Karpas-422 (cell line): Measurements from ENCODE around the gene C9. TPM values are rescaled to one million over a fixed set of nuclear protein-coding genes. Genes with fewer than 3 reads are reported as not detected.
"Not testable (repeated sequence)": the region's sequence is repeated elsewhere in the genome, so short reads cannot be mapped to it uniquely, and the experiment has no call there.

Experiments used
- DNase-seq: peaks from one replicate; pipeline ENCODE4 v3.0.0-alpha.2; 2015
- H2AFZ ChIP-seq: fragments of 200-600 bp; sonication (generic); 2 replicates; pipeline ENCODE4 v1.6.1; 2014; ENCODE audit warnings: antibody characterized with exemption, low read length, mixed read lengths
- H3K27ac ChIP-seq: fragments of 200-600 bp; sonication (generic); 2 replicates; pipeline ENCODE4 v1.5.1; 2014; ENCODE audit warnings: mild to moderate bottlenecking, low read length, moderate library complexity
- H3K27me3 ChIP-seq: fragments of 200-600 bp; sonication (generic); 2 replicates; pipeline ENCODE4 v1.6.1; 2014; ENCODE audit warnings: low read length, mixed read lengths
- H3K36me3 ChIP-seq: fragments of 200-600 bp; sonication (generic); 2 replicates; pipeline ENCODE4 v1.6.1; 2014; ENCODE audit warnings: low read length, mixed read lengths; ENCODE audit not compliant: insufficient read depth
- H3K4me1 ChIP-seq: fragments of 200-600 bp; sonication (generic); 2 replicates; pipeline ENCODE4 v1.6.1; 2014; ENCODE audit warnings: mild to moderate bottlenecking, low read length, mixed read lengths
- H3K4me2 ChIP-seq: fragments of 200-600 bp; sonication (generic); 2 replicates; pipeline ENCODE4 v1.6.1; 2014; ENCODE audit warnings: low read length, low read depth, mild to moderate bottlenecking; ENCODE audit not compliant: poor library complexity, severe bottlenecking
- H3K4me3 ChIP-seq: fragments of 200-600 bp; sonication (generic); 2 replicates; pipeline ENCODE4 v1.5.1; 2014; ENCODE audit warnings: mild to moderate bottlenecking, antibody characterized with exemption, low read length, mixed read lengths
- H3K79me2 ChIP-seq: fragments of 200-600 bp; sonication (generic); 2 replicates; pipeline ENCODE4 v1.6.1; 2014; ENCODE audit warnings: mild to moderate bottlenecking, low read length, mixed read lengths
- H3K9ac ChIP-seq: fragments of 200-600 bp; sonication (generic); 2 replicates; pipeline ENCODE4 v1.6.0; 2014; ENCODE audit warnings: low read length
- H3K9me2 ChIP-seq: fragments of 200-600 bp; sonication (generic), shearing (Covaris generic); replicated peaks from 2 replicates; pipeline ENCODE4 v1.6.0; 2014; ENCODE audit warnings: mild to moderate bottlenecking, low read length, moderate library complexity; ENCODE audit not compliant: insufficient read depth
- H3K9me3 ChIP-seq: fragments of 300-700, 200-600 bp; sonication (generic); 2 replicates; pipeline ENCODE4 v1.6.1; 2014; ENCODE audit warnings: low read length, mixed read lengths
- H4K20me1 ChIP-seq: fragments of 200-600 bp; sonication (generic); 2 replicates; pipeline ENCODE4 v1.6.1; 2014; ENCODE audit warnings: mild to moderate bottlenecking, antibody characterized with exemption, low read length, low read depth; ENCODE audit not compliant: insufficient read depth
- total RNA-seq: library from RNA; depleted of rRNA; stranded (reverse); fragments of >200 nt; shearing (Covaris generic); gene quantifications from 2 replicates; pipeline ENCODE4 v1.2.3, GENCODE V29; 2014; ENCODE audit warnings: low replicate concordance; rRNA removed

C9 gene
- total RNA-seq: not detected in 2 replicates

- Histone ChIP-seq H3K27ac (no peak within 1 kb of the TSS), H3K9ac (no peak within 1 kb of the TSS), H3K79me2 (no peaks in the 10 kb centered on the region), H3K4me2 (no peak within 1 kb of the TSS), H3K27me3 (no peaks in the 10 kb centered on the region), H3K36me3 (no peaks in the 10 kb centered on the region), H2AFZ (no peak within 1 kb of the TSS), H3K4me3 (no peak within 1 kb of the TSS), H3K9me2 (no peaks in the 10 kb centered on the region), H3K9me3 (no peaks in the 10 kb centered on the region), H3K4me1 (no peaks in the 10 kb centered on the region), H4K20me1 (no peaks in the 10 kb centered on the region)
- DNase-seq: no peak
Measured at GRCh38 chr5:39364367-39364766, at the start of gene C9. Gene C9, minus strand, starts transcription at chr5:39364495. Its CDS starts 31 bp downstream, at chr5:39364464.

DNA sequence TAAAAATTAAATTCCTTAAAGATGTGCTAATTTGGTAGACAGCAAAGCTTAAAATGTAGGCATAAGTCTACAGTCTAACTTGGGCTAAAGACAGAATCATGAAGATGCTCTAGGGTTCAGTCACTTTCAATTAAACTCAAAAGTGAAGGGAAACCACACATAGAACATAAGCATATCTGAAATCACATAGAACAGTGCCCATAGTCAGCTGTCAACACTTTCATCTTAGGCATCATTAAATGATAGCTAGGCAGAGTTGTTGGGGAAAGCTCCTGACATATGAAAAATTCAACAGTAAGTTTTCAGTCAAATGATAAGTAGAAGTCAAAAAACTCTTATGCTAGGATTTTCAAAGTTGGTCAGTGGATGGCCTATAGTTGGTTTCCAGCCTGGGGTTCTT lies 49.5 kb upstream of the C9 start:
- no peaks in the 10 kb centered on the region for H3K36me3 ChIP-seq
- H3K9ac ChIP-seq: no peak overlapping the region
- no peak overlapping the region for H2AFZ ChIP-seq
- no peaks in the 10 kb centered on the region for H3K79me2 ChIP-seq
- H4K20me1 ChIP-seq: no peaks in the 10 kb centered on the region
- no peaks in the 10 kb centered on the region for H3K9me3 ChIP-seq
- H3K9me2 ChIP-seq: no peaks in the 10 kb centered on the region
- H3K4me3 ChIP-seq: no peak overlapping the region
- no peaks in the 10 kb centered on the region for H3K27me3 ChIP-seq
- no peak overlapping the region for H3K4me2 ChIP-seq
- no peak overlapping the region for H3K27ac ChIP-seq
- H3K4me1 ChIP-seq: no peaks in the 10 kb centered on the region
- no peak for DNase-seq

GRCh38 chr5:39412721-39413394 lies 48.6 kb upstream of the C9 start:
- Histone ChIP-seq H3K36me3 (no peaks in the 10 kb centered on the region), H3K9me2 (no peaks in the 10 kb centered on the region), H3K27me3 (no peaks in the 10 kb centered on the region), H3K27ac (no peak overlapping the region), H3K4me3 (no peak overlapping the region), H3K9ac (no peak overlapping the region), H3K9me3 (no peaks in the 10 kb centered on the region), H4K20me1 (no peaks in the 10 kb centered on the region), H3K79me2 (no peaks in the 10 kb centered on the region), H3K4me2 (no peak overlapping the region), H3K4me1 (no peaks in the 10 kb centered on the region), H2AFZ (no peak overlapping the region)
- DNase-seq: no peak

GRCh38 chr5:39411985-39412384 lies 47.7 kb upstream of the C9 start:
- no peak for DNase-seq
- no peaks in the 10 kb centered on the region for H3K4me1 ChIP-seq
- H3K27ac ChIP-seq: no peak overlapping the region
- H3K9me3 ChIP-seq: no peaks in the 10 kb centered on the region
- H3K4me3 ChIP-seq: no peak overlapping the region
- no peak overlapping the region for H3K4me2 ChIP-seq
- H2AFZ ChIP-seq: no peak overlapping the region
- no peaks in the 10 kb centered on the region for H3K27me3 ChIP-seq
- H4K20me1 ChIP-seq: no peaks in the 10 kb centered on the region
- no peaks in the 10 kb centered on the region for H3K79me2 ChIP-seq
- H3K36me3 ChIP-seq: no peaks in the 10 kb centered on the region
- no peaks in the 10 kb centered on the region for H3K9me2 ChIP-seq
- no peak overlapping the region for H3K9ac ChIP-seq

- Histone ChIP-seq H3K79me2 (no peaks in the 10 kb centered on the region), H3K4me3 (no peak overlapping the region), H3K27ac (no peak overlapping the region), H2AFZ (no peak overlapping the region), H3K9ac (no peak overlapping the region), H3K4me2 (no peak overlapping the region), H4K20me1 (no peaks in the 10 kb centered on the region), H3K4me1 (no peaks in the 10 kb centered on the region), H3K36me3 (no peaks in the 10 kb centered on the region), H3K9me2 (no peaks in the 10 kb centered on the region), H3K9me3 (no peaks in the 10 kb centered on the region), H3K27me3 (no peaks in the 10 kb centered on the region)
- DNase-seq: no peak
Measured at GRCh38 chr5:39411061-39411460, 46.8 kb upstream of the C9 start.

DNA sequence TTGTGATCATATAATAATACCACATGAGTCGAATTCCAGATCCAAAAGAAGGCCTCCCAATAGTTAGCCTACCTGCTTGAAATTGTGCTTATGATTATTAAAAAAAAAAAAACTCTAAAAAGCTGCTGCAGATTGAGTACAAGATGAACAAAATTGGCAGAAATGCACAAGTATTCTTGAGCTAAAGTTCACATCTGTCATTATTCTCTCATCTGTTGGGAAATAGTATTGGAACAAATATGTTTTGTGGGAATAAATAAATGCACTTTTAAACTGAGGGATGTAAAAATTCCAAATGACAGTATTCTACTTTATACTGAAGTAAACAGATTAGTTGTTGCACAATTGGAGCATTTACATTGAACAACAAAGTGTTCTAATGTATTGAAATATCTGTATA lies 44.7 kb upstream of the C9 start:
- no peaks in the 10 kb centered on the region for H3K79me2 ChIP-seq
- no peaks in the 10 kb centered on the region for H3K9me2 ChIP-seq
- no peak overlapping the region for H3K4me2 ChIP-seq
- DNase-seq: no peak
- H3K36me3 ChIP-seq: no peaks in the 10 kb centered on the region
- H3K4me3 ChIP-seq: no peak overlapping the region
- no peaks in the 10 kb centered on the region for H3K27me3 ChIP-seq
- H3K4me1 ChIP-seq: no peaks in the 10 kb centered on the region
- no peak overlapping the region for H3K9ac ChIP-seq
- H4K20me1 ChIP-seq: no peaks in the 10 kb centered on the region
- no peak overlapping the region for H2AFZ ChIP-seq
- H3K27ac ChIP-seq: no peak overlapping the region
- H3K9me3 ChIP-seq: no peaks in the 10 kb centered on the region

GRCh38 chr5:39405083-39405843 lies 41.0 kb upstream of the C9 start:
- Histone ChIP-seq H2AFZ (no peak overlapping the region), H3K9ac (no peak overlapping the region), H3K79me2 (no peaks in the 10 kb centered on the region), H3K27ac (no peak overlapping the region), H3K9me3 (no peaks in the 10 kb centered on the region), H3K4me1 (no peaks in the 10 kb centered on the region), H4K20me1 (no peaks in the 10 kb centered on the region), H3K36me3 (no peaks in the 10 kb centered on the region), H3K4me2 (no peak overlapping the region), H3K4me3 (no peak overlapping the region), H3K27me3 (no peaks in the 10 kb centered on the region), H3K9me2 (no peaks in the 10 kb centered on the region)
- DNase-seq: no peak

DNA sequence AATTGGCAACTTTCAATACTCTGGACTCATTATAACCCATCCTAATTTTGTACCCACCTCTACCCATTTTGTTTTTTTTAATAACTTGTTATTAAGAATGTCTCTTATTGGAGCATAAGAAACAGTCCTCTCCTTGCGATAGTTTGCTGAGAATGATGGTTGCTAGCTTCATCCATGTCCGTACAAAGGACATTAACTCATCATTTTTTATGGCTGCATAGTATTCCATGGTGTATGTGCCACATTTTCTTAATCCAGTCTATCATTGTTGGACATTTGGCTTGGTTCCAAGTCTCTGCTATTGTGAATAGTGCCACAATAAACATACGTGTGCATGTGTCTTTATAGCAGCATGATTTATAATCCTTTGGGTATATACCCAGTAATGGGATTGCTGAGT lies 39.5 kb upstream of the C9 start:
- not testable (repeated sequence) for H3K79me2 ChIP-seq, H2AFZ ChIP-seq, H3K4me2 ChIP-seq, H3K27me3 ChIP-seq, DNase-seq, H4K20me1 ChIP-seq, H3K4me3 ChIP-seq, H3K4me1 ChIP-seq, H3K9ac ChIP-seq, H3K9me2 ChIP-seq, H3K27ac ChIP-seq, H3K36me3 ChIP-seq, H3K9me3 ChIP-seq
